HPDE6-E6E7 (cell line): ENCODE data around the gene TTLL7.
"Not testable (repeated sequence)": the region's sequence is repeated elsewhere in the genome, so short reads cannot be mapped to it uniquely, and the experiment has no call there.

Experiments used
- DNase-seq: peaks from one replicate; pipeline ENCODE4 v3.0.0; 2011; ENCODE audit warnings: missing footprints; ENCODE audit errors: extremely low spot score

TTLL7 gene

DNA sequence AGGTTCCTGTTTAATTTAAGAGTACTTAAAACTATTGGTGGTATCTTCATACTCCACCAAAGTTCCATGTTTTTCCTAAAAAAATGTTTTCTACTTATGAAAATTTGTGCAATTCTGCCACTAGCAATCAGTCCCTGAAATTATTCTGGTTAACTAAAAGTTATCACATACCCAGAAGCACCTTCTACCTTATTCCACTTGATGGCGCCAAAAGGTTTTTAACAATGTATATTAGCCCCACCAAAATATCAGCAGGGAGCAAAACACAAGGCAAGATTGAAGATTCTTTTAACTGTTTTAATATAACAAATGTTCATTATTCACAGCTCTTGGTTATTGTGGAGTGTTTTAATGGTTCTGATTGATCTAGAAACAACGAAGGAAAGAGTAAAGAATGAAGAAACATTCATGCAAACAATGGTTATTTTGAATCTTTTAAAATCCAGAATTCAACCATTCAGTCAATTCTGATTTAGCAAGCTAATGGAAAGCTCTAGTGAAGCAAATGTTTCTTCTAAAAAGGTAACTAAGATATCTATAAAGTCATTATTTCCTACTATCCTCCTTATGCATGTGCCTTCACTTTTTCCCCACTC lies 67.2 kb downstream of the TTLL7 start:
- peak; percentile 31 for DNase-seq

DNA sequence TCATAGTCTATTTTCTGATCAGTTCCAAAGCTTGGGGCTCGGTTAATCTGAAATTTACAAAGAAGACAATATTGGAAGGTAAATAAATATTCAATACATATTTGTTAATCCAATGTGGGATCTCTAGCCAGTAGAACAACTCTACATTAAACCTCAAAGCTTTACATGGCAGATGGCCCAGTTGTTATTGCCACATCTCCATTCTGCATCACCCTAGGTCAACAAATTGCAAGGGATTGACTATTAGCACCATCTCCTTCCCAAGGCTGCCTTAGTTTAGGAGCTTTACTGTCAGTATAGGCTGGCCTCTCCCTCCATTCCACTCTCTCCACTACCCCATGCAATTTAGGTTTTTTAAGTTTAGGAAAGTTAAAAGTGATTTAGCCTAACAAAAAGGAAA lies 69.7 kb downstream of the TTLL7 start:
- no peak for DNase-seq

- DNase-seq: no peak
Measured at GRCh38 chr1:83928396-83928795, 70.5 kb downstream of the TTLL7 start.

GRCh38 chr1:83927701-83928100 lies 71.2 kb downstream of the TTLL7 start:
- DNase-seq: no peak

DNA sequence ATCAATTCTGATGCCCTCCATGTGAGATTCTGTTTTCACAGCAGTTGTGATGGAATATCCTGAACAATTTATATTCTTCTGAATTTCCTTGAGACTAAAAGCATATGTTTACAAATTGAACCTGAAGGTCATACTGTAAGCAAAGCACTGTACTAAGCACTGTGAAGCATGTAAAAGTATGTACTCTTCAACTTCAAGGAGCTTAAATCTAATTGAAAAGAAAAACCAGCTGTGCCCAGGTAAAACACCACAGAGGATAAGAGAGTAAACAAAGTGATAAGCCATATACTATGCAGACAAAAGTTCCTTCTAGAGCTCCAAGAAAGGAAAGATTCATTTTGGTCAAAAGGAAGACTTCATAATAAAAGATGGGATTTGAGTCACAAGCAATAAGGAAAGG lies 71.9 kb downstream of the TTLL7 start:
- DNase-seq: no peak

DNA sequence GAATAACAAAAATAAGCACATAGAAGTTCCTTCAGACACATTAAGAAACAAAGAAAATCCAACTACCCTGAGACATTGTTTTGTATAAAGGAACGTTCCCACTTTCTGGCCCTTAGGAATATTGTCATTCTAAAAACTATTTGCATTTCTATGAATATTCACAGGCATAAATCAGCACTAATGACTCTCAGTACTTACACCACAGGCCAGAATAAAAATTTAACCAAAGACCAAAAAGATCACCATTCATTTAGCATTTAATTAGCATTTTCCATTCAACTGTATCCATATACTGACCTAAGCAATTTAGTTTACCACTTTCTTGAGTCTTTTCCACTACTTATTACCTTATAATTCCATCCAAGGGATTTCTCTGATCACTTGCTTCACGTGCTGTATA lies 75.4 kb downstream of the TTLL7 start:
- no peak for DNase-seq

- DNase-seq: no peak
Measured at GRCh38 chr1:83922431-83922830, 76.5 kb downstream of the TTLL7 start.

DNA sequence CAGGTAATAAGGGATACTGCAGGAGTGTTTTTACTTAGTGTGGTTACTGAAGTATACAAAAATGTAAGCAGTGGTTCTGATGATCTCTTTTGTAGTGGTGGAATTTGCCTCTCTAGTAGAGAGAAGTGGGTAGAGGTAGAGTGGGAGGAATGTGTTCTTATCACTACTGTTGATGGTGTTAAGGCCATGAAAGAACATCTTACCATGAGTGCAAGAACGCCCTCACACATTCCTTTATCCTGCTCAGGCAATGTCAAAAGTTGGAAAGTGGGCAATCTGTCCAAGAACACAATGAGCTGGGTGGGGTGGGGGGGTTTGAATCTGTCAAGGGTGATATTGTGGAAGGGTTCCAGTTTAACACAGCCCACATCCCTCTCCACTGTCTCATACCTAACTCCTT lies 78.6 kb downstream of the TTLL7 start:
- DNase-seq: no peak

DNA sequence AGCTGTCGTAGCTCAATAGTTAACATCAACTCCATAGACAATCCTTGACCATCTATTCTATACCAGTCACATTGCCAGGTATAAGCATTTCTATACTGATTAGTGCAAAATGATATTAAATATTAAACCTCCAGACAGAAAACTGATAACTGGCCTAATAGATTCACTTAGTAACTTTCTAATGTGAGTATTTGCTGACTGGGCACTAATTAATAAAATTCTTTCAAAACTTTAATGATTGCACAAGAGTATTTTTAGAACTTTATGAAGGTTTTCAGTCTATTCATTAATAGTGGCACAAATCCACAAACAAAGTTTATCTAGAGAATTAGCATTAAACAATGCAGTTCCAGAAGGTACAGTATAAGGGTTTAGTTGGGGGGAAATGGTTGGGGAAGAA lies 79.1 kb downstream of the TTLL7 start:
- no peak for DNase-seq

DNA sequence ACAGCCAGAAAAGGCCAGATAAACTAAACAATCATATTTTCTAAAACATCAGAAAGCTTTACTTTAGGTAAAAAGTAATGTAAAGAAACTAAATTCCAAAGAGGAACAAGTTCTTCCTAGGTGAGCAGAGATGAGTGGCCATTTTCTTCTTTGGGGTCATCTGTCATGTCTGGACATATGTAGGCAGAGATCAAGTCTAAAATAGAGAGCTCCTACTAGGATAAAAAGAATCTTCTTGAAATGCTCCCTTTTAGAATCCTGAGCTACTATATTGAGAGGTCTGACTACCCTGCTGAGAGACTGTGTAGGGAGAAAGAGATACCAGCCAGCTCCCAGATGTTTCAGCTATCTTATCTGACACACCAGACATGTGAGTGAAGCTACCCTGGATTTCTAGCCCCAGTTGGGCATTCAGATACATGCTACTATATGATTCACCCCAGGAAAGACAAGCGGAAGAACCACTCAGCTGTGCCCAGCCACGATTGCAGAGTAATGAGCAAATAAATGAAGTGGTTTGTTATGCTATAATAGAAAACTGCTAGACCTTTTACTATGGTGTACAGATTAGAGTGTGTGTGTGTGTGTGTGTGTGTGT lies 80.1 kb downstream of the TTLL7 start:
- DNase-seq: no peak

DNA sequence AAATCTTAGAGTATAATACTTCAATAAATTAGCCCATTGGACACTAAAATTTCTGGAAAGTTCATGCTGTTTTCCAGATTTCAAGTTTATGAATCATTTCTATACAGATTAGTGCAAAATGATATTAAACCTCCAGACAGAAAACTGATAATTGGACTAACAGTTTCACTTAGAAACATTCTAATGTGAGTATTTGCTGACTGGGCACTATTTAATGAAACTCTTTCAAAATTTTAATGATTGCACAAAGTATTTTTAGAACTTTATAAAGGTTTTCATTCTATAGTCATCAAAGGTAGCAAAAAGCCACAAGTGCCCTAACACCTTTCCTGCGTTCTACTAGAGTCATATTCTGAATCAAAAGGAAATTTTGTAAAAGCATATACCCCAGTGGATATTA lies 81.0 kb downstream of the TTLL7 start:
- DNase-seq: no peak

- DNase-seq: not testable (repeated sequence)
Measured at GRCh38 chr1:83916094-83916493, 82.8 kb downstream of the TTLL7 start.

GRCh38 chr1:83912876-83913275 lies 86.1 kb downstream of the TTLL7 start:
- no peak for DNase-seq

- no peak for DNase-seq
Measured at GRCh38 chr1:83910461-83910860, 88.5 kb downstream of the TTLL7 start.

DNA sequence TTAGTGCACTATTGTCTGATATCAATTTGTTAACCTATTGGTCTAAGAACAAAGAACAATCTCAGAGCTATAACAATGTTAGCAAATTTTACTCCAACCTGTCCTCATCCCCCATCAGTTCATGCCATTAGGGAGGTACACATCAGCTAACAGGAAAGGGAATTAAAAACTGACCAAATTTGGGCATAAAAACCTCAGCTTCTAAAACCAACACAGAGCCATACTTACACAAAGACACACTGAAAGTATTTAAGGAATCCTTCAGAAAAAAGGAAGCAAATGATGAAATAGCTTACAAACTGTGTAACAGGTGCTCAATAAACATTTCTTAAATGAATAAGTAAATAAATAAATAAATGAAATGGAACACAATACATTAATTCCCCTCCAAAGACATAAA lies 89.2 kb downstream of the TTLL7 start:
- DNase-seq: no peak

- DNase-seq: peak; percentile 2
Measured at GRCh38 chr1:83905315-83905907, 93.5 kb downstream of the TTLL7 start.

GRCh38 chr1:83901547-83902155 lies 97.3 kb downstream of the TTLL7 start:
- peak; percentile 69 for DNase-seq

DNA sequence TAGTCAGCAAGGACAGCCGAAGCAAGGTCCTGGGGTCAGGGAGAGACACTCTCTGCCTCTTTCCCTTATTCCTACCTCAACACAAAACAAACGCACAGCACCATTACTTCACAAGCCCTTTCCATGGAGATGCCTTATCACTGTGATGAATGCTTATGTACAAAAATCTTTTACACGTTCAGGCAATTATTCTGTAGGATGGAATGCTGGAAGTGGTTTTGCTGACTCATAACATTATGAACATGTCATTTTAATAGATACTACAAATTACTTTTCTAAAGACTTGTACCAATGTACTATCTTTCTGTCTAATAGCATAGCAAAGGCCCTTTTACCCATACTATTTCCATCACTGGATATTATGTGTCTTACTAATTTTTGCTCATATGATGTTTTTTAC lies 98.4 kb downstream of the TTLL7 start:
- DNase-seq: peak; percentile 14

DNA sequence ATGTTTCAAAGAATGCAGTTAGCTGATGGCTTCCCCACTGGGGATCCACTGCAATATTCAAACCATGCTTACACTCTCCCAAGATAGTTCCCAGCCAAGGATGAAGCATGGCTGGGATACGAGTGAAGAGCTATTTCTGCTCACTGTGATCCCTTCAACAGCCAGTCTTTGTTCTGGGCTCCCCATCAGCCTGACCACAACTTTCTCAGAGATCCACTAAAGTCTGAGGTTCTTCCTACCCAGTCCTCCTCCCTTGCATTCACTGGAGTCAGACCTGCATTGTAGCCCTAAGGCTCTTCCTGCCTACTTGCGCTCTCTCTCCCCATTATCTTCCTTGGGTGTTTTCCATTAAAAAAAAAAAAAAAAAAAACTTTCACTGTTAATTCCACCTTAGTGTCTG lies 101.4 kb downstream of the TTLL7 start:
- no peak for DNase-seq

- no peak for DNase-seq
Measured at GRCh38 chr1:83896299-83896698, 102.6 kb downstream of the TTLL7 start.

- DNase-seq: no peak
Measured at GRCh38 chr1:83889707-83890106, 109.2 kb downstream of the TTLL7 start.

DNA sequence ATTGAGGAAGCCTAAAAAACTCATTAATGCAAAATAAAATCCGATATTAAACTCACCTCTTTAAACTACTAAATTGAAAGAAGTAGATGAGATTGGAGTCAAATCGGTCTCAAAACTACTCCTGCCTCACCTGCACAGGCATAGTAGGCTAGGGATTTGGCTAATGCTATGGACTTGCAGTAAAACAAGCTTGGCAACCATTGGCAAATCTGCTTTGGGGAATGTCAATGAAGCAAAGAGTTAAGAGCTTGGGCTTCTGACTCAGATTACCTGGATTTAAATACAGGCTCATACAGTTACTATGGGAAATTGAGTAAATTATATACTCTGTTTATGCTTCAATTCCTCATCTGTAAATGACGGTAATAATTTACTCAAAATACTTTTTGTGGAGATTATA lies 111.4 kb downstream of the TTLL7 start:
- DNase-seq: no peak

DNA sequence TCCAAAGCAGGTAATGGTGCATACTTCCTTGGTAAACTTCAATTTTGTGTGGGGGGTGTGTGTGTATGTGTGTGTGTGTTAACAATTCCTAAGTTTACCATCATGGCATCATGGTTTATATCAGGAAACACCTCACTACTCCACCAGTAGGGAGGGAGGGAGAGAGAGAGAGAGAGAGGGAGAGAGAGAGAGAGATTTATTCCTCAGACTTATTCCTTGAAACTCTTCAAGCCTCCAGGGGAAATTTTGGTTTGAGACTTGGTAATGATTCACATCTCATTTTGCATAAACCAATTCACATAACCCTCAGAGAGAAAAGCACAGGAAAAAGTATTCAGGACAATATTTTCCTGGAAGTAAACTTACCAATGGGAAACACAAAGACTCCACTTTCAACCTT lies 115.0 kb downstream of the TTLL7 start:
- DNase-seq: no peak
